Ishikawa (cell line): ENCODE data around the gene ACAN.

ENCODE experiments used
- CEBPB ChIP-seq: IDR thresholded peaks from 2 replicates; pipeline ENCODE4 v1.6.1; 2012
- CREB1 ChIP-seq: IDR thresholded peaks from 2 replicates; pipeline ENCODE4 v1.6.1; 2012; ENCODE audit warnings: low read depth
- EP300 ChIP-seq: IDR thresholded peaks from 2 replicates; pipeline ENCODE4 v1.6.1; 2012; ENCODE audit warnings: borderline replicate concordance
- FOXM1 ChIP-seq: IDR thresholded peaks from 2 replicates; pipeline ENCODE4 v1.6.1; 2012; ENCODE audit warnings: low read depth, borderline replicate concordance
- NFIC ChIP-seq: IDR thresholded peaks from 2 replicates; pipeline ENCODE4 v1.6.1; 2012
- RAD21 ChIP-seq: IDR thresholded peaks from 2 replicates; pipeline ENCODE4 v1.6.1; 2012; ENCODE audit warnings: low read depth
- TAF1 ChIP-seq: IDR thresholded peaks from 2 replicates; pipeline ENCODE4 v1.6.1; 2012; ENCODE audit warnings: low read depth, mild to moderate bottlenecking
- TCF12 ChIP-seq: IDR thresholded peaks from 2 replicates; pipeline ENCODE4 v1.6.1; 2012; ENCODE audit warnings: low read depth
- TEAD4 ChIP-seq: IDR thresholded peaks from 2 replicates; pipeline ENCODE4 v1.6.1; 2012
- YY1 ChIP-seq: IDR thresholded peaks from 2 replicates; pipeline ENCODE4 v1.6.1; 2012; ENCODE audit warnings: low read depth
- ZBTB7A ChIP-seq: IDR thresholded peaks from 2 replicates; pipeline ENCODE4 v1.6.1; 2012; ENCODE audit warnings: low read depth
- TF ChIP-seq, protein P1 (sequence below): IDR thresholded peaks from 2 replicates; pipeline ENCODE4 v1.6.1; 2012
- TF ChIP-seq, protein P2 (sequence below): IDR thresholded peaks from 2 replicates; pipeline ENCODE4 v1.6.1; 2012; ENCODE audit warnings: low read depth, mild to moderate bottlenecking

DNA sequence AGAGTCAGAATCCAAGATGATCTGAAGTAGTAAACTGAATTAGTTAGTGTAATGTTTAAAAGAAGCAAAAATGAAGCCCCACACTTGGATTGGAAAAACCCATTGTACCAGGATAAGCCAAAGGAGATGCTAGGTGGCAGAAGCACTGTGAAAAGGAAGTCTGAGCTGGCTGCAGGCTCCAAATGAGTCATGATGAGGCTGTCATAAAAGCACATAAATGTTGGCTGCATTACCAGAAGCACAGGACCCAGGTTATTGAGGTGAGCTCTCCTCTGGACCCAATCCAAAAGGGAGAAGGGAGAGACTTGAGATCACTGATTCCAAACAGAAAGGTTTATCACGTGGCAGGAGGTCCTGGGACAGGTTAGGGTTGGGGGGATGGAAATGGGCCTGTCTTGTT lies 3.2 kb upstream of the ACAN start:
- no peak for TF ChIP-seq NFIC
- TF ChIP-seq TAF1, result no peak
- no peak for TF ChIP-seq TEAD4
- TF ChIP-seq RAD21, result no peak
- TF ChIP-seq EP300, result no peak
- TF ChIP-seq, protein P1, sequence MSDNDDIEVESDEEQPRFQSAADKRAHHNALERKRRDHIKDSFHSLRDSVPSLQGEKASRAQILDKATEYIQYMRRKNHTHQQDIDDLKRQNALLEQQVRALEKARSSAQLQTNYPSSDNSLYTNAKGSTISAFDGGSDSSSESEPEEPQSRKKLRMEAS, result no peak
- TF ChIP-seq CEBPB, result no peak
- TF ChIP-seq, protein P2, sequence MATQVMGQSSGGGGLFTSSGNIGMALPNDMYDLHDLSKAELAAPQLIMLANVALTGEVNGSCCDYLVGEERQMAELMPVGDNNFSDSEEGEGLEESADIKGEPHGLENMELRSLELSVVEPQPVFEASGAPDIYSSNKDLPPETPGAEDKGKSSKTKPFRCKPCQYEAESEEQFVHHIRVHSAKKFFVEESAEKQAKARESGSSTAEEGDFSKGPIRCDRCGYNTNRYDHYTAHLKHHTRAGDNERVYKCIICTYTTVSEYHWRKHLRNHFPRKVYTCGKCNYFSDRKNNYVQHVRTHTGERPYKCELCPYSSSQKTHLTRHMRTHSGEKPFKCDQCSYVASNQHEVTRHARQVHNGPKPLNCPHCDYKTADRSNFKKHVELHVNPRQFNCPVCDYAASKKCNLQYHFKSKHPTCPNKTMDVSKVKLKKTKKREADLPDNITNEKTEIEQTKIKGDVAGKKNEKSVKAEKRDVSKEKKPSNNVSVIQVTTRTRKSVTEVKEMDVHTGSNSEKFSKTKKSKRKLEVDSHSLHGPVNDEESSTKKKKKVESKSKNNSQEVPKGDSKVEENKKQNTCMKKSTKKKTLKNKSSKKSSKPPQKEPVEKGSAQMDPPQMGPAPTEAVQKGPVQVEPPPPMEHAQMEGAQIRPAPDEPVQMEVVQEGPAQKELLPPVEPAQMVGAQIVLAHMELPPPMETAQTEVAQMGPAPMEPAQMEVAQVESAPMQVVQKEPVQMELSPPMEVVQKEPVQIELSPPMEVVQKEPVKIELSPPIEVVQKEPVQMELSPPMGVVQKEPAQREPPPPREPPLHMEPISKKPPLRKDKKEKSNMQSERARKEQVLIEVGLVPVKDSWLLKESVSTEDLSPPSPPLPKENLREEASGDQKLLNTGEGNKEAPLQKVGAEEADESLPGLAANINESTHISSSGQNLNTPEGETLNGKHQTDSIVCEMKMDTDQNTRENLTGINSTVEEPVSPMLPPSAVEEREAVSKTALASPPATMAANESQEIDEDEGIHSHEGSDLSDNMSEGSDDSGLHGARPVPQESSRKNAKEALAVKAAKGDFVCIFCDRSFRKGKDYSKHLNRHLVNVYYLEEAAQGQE, result no peak
- no peak for TF ChIP-seq YY1
- TF ChIP-seq CREB1, result no peak
- TF ChIP-seq ZBTB7A, result no peak
- no peak for TF ChIP-seq FOXM1
- no peak for TF ChIP-seq TCF12
